ENCODE results near the gene RIBC2.
A peak's percentile ranks its signal among the peaks of the same experiment; 100 is the strongest.
"Not testable (repeated sequence)": the region's sequence is repeated elsewhere in the genome, so short reads cannot be mapped to it uniquely, and the experiment has no call there.

RIBC2 gene

GRCh38 chr22:45413368-45414211 lies at the start of gene RIBC2, which contains the start of gene SMC1B:
Gene RIBC2 (plus strand): TSS chr22:45413693. CDS start chr22:45413887, 194 bp downstream.
Gene SMC1B (minus strand): TSS chr22:45413599. CDS start chr22:45413567, 32 bp downstream.
- TF ChIP-seq CTCF (IDR thresholded peaks at IDR 0.05; ENCODE audit: insufficient read depth, low read depth, low read length, missing control alignments): no peak
- H3K4me3 ChIP-seq (ENCODE audit: low read length): peak within 1 kb of the TSS; percentile 45

GRCh38 chr22:45366713-45367112 lies 46.8 kb upstream of the RIBC2 start:
- TF ChIP-seq CTCF (IDR thresholded peaks at IDR 0.05; ENCODE audit: insufficient read depth, low read depth, low read length, missing control alignments): no peak
- H3K4me3 ChIP-seq (ENCODE audit: low read length): no peak overlapping the region
- DNase-seq (ENCODE audit: low read depth): no peak

More at GRCh38 chr22:45413368-45414211, at the start of gene RIBC2, which contains the start of gene SMC1B:
- peak; percentile 71 for DNase-seq (ENCODE audit: low read depth)

GRCh38 chr22:45373592-45373991 lies 39.9 kb upstream of the RIBC2 start:
- H3K4me3 ChIP-seq (ENCODE audit: low read length); DNase-seq (ENCODE audit: low read depth): not testable (repeated sequence)

- no peak for TF ChIP-seq CTCF (IDR thresholded peaks at IDR 0.05; ENCODE audit: insufficient read depth, low read depth, low read length, missing control alignments)
- DNase-seq (ENCODE audit: low read depth): no peak
- H3K4me3 ChIP-seq (ENCODE audit: low read length): no peak overlapping the region
Measured at GRCh38 chr22:45376009-45376408, 37.5 kb upstream of the RIBC2 start.

GRCh38 chr22:45376703-45377102 lies 36.8 kb upstream of the RIBC2 start:
- H3K4me3 ChIP-seq (ENCODE audit: low read length): no peak overlapping the region
- TF ChIP-seq CTCF (IDR thresholded peaks at IDR 0.05; ENCODE audit: insufficient read depth, low read depth, low read length, missing control alignments): no peak
- DNase-seq (ENCODE audit: low read depth): peak; percentile 28

GRCh38 chr22:45381348-45381747 lies 32.1 kb upstream of the RIBC2 start:
- TF ChIP-seq CTCF (IDR thresholded peaks at IDR 0.05; ENCODE audit: insufficient read depth, low read depth, low read length, missing control alignments): no peak
- no peak for DNase-seq (ENCODE audit: low read depth)
- no peak overlapping the region for H3K4me3 ChIP-seq (ENCODE audit: low read length)

- TF ChIP-seq CTCF (IDR thresholded peaks at IDR 0.05; ENCODE audit: insufficient read depth, low read depth, low read length, missing control alignments): no peak
- H3K4me3 ChIP-seq (ENCODE audit: low read length): no peak overlapping the region
- DNase-seq (ENCODE audit: low read depth): no peak
Measured at GRCh38 chr22:45389546-45389945, 23.9 kb upstream of the RIBC2 start.

All from epithelial cell of esophagus (primary cell).